ENCODE results near the gene CD79B. TPM values are rescaled to one million over a fixed set of nuclear protein-coding genes. Genes with fewer than 3 reads are reported as not detected.

The CD79B gene
- total and polyA plus RNA-seq, 9 of the 15 experiments (the other 6 are each of a cell fraction or from before 2014, with no cell fraction given): 0.15 to 0.62 (median 0.44) TPM; not detected in 2

DNA sequence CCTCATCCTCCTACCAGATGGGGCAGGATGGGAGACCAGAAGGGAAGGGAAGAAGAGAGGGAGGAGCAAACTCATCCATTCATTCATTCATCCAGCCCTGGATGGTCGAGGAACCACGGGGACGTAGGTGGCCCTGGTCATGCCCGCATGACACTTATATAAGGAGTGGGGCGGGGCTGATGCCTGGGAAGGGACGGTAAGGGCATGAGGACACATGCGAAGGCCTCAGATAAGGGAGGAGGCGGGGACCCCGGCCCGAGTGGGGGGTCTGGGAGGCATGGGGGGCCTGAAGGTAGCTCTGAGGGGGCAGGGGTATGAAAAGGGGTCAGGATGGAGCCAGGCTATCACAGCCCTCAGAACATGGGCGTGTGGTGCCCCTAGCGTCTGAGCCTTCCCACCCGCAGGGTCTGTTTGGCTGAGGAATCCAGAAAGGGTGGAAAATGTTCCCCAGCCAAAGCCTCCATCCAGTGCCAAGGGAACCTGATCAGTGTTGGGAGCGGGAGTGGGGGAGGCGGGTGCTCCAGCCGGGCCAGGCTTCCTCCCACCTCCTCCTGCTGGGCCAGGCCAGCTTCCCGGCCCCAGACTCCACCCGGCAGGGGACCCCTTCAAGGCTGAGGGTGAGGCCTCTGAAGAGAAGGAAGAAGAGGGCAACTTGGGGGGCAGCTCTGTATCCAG is 17.6 kb upstream of the CD79B start (continued):
- TF ChIP-seq, protein P1, sequence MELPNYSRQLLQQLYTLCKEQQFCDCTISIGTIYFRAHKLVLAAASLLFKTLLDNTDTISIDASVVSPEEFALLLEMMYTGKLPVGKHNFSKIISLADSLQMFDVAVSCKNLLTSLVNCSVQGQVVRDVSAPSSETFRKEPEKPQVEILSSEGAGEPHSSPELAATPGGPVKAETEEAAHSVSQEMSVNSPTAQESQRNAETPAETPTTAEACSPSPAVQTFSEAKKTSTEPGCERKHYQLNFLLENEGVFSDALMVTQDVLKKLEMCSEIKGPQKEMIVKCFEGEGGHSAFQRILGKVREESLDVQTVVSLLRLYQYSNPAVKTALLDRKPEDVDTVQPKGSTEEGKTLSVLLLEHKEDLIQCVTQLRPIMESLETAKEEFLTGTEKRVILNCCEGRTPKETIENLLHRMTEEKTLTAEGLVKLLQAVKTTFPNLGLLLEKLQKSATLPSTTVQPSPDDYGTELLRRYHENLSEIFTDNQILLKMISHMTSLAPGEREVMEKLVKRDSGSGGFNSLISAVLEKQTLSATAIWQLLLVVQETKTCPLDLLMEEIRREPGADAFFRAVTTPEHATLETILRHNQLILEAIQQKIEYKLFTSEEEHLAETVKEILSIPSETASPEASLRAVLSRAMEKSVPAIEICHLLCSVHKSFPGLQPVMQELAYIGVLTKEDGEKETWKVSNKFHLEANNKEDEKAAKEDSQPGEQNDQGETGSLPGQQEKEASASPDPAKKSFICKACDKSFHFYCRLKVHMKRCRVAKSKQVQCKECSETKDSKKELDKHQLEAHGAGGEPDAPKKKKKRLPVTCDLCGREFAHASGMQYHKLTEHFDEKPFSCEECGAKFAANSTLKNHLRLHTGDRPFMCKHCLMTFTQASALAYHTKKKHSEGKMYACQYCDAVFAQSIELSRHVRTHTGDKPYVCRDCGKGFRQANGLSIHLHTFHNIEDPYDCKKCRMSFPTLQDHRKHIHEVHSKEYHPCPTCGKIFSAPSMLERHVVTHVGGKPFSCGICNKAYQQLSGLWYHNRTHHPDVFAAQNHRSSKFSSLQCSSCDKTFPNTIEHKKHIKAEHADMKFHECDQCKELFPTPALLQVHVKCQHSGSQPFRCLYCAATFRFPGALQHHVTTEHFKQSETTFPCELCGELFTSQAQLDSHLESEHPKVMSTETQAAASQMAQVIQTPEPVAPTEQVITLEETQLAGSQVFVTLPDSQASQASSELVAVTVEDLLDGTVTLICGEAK (IDR thresholded peaks at IDR 0.05): no peak
- TF ChIP-seq, protein P1 (CRISPR knock-in tag; IDR thresholded peaks at IDR 0.05): no peak
- TF ChIP-seq, protein P2, sequence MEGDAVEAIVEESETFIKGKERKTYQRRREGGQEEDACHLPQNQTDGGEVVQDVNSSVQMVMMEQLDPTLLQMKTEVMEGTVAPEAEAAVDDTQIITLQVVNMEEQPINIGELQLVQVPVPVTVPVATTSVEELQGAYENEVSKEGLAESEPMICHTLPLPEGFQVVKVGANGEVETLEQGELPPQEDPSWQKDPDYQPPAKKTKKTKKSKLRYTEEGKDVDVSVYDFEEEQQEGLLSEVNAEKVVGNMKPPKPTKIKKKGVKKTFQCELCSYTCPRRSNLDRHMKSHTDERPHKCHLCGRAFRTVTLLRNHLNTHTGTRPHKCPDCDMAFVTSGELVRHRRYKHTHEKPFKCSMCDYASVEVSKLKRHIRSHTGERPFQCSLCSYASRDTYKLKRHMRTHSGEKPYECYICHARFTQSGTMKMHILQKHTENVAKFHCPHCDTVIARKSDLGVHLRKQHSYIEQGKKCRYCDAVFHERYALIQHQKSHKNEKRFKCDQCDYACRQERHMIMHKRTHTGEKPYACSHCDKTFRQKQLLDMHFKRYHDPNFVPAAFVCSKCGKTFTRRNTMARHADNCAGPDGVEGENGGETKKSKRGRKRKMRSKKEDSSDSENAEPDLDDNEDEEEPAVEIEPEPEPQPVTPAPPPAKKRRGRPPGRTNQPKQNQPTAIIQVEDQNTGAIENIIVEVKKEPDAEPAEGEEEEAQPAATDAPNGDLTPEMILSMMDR (IDR thresholded peaks at IDR 0.05 in 2 of 3, conservative IDR thresholded peaks at IDR 0.05 in 1 of 3; ENCODE audit: insufficient read depth in 2 of 3, low read depth in 1 of 3, low read length in 3 of 3): 0 out of 6 replicates have a peak, but pooled peaks of 1 of the 3 experiments have one; percentile 15
- TF ChIP-seq BMI1 (IDR thresholded peaks at IDR 0.05; ENCODE audit: low read length) (no peak), POLR2G (IDR thresholded peaks at IDR 0.05; ENCODE audit: low read depth, low read length) (peak; percentile 27; the same call in 1 of the 2 replicates), C11orf30 (IDR thresholded peaks at IDR 0.05; ENCODE audit: low read depth) (no peak)
- TF ChIP-seq, protein P3, sequence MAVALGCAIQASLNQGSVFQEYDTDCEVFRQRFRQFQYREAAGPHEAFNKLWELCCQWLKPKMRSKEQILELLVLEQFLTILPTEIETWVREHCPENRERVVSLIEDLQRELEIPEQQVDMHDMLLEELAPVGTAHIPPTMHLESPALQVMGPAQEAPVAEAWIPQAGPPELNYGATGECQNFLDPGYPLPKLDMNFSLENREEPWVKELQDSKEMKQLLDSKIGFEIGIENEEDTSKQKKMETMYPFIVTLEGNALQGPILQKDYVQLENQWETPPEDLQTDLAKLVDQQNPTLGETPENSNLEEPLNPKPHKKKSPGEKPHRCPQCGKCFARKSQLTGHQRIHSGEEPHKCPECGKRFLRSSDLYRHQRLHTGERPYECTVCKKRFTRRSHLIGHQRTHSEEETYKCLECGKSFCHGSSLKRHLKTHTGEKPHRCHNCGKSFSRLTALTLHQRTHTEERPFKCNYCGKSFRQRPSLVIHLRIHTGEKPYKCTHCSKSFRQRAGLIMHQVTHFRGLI (CRISPR knock-in tag; IDR thresholded peaks at IDR 0.05): no peak
